Epithelial cell of esophagus (primary cell): ENCODE measurements around the gene CSF2.

Experiments
- DNase-seq: peaks from one replicate; pipeline ENCODE4 v3.0.0; 2010; ENCODE audit warnings: low read depth
- H3K4me3 ChIP-seq: 2 replicates; pipeline ENCODE4 v1.5.1; 2011; ENCODE audit warnings: mild to moderate bottlenecking, low read length, control low read depth
- TF ChIP-seq, protein P1 (sequence below): IDR thresholded peaks from 2 replicates; pipeline ENCODE4 v1.5.1; 2011; ENCODE audit warnings: low read depth, mild to moderate bottlenecking, low read length, control low read depth, inconsistent platforms; ENCODE audit not compliant: insufficient read depth; ENCODE audit errors: missing control alignments

The CSF2 gene

DNA sequence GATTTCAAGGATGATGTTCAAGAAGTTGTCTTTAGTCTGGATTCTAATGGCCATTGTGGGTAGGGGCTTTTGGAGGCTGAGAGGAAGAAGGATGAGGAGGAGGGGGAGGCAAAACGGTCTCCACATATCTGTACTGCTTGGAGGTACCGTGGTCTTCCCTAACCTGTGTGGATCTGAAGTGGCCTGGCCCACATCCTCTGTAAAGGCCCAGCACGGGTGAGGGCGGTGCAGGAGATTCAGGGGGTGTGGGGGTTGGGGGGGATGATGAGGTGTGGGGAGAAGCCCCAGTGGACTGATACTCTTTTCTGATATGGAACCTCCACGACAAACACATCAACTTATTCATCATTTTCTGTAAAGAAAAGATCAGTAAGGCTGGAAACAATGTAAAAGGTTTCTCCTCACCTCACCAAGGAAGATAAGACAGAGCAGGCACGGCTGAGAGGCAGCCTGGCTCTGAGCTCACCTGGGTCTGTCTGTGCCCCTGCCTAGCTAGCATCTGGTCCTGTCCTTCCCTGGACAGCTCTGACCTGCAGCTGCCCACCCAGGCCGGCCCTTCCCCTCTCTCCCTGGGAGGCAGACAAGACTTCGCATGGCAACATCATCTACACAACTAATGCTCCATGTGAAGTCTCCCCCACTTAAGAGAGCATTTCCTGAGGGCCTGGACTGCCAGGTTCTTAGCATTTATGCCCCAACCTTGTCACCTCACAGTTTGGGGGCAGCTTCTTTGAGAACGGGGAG is 18.7 kb upstream of the CSF2 start:
- DNase-seq, result no peak
- TF ChIP-seq, protein P1, sequence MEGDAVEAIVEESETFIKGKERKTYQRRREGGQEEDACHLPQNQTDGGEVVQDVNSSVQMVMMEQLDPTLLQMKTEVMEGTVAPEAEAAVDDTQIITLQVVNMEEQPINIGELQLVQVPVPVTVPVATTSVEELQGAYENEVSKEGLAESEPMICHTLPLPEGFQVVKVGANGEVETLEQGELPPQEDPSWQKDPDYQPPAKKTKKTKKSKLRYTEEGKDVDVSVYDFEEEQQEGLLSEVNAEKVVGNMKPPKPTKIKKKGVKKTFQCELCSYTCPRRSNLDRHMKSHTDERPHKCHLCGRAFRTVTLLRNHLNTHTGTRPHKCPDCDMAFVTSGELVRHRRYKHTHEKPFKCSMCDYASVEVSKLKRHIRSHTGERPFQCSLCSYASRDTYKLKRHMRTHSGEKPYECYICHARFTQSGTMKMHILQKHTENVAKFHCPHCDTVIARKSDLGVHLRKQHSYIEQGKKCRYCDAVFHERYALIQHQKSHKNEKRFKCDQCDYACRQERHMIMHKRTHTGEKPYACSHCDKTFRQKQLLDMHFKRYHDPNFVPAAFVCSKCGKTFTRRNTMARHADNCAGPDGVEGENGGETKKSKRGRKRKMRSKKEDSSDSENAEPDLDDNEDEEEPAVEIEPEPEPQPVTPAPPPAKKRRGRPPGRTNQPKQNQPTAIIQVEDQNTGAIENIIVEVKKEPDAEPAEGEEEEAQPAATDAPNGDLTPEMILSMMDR, result no peak
- H3K4me3 ChIP-seq, result no peak overlapping the region

DNA sequence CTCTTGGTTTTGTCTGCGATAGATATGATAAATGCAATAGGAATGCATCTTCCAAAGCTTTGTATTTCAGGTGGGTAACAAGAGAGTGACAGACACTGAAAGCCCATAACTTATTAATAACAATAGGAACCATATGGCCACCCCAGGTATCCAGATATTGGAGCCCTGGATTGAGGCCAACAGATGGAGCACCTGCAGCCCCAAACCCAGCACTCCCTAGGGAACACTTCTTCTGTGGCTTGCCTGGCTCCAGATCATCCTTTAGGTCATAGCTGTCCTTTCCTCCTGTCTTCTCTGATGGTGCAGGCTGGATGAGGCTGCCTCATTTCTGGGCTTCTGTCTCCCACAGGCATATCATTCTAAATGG is 18.2 kb upstream of the CSF2 start:
- no peak for DNase-seq
- TF ChIP-seq, protein P1, result no peak
- no peak overlapping the region for H3K4me3 ChIP-seq

DNA sequence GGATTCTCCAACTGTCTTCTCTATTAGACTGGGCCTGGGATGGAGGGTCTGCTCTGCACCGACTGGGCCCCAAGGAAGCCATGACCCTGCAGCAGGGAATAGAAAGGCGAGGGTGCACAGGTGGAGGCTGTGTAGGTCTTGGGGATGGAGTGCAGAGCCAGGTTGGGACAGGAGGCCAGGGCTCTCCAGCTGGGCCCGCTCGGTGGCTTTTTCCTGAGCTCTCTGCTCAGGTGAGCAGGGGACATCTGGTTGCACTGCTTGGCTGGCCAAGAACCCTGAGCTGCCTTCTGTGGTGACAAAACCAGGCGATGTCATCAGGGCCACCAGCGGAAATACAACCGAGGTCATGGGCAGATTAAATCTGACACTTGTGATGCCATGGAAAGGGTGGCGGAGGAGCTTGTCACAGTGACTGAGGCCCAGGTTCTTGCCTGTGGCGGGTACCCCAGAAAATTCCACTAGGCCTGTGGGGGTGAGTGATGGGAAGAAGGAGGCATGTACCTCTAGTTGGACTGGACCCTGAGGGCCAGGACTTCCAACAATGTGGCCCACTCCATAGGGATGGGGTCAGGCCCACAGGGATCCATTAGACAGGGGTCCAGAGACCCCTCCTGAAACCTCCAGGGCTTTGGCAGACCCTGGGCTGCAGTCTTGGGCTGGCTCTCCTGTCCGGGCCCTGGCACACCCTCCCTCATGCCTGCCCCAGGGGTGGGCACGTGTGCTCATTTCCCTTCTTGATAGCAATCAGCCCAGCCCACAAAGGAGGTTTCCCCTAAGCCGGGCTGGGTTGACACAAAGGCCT is 17.6 kb upstream of the CSF2 start:
- H3K4me3 ChIP-seq, result no peak overlapping the region
- TF ChIP-seq, protein P1, result no peak
- DNase-seq, result no peak

DNA sequence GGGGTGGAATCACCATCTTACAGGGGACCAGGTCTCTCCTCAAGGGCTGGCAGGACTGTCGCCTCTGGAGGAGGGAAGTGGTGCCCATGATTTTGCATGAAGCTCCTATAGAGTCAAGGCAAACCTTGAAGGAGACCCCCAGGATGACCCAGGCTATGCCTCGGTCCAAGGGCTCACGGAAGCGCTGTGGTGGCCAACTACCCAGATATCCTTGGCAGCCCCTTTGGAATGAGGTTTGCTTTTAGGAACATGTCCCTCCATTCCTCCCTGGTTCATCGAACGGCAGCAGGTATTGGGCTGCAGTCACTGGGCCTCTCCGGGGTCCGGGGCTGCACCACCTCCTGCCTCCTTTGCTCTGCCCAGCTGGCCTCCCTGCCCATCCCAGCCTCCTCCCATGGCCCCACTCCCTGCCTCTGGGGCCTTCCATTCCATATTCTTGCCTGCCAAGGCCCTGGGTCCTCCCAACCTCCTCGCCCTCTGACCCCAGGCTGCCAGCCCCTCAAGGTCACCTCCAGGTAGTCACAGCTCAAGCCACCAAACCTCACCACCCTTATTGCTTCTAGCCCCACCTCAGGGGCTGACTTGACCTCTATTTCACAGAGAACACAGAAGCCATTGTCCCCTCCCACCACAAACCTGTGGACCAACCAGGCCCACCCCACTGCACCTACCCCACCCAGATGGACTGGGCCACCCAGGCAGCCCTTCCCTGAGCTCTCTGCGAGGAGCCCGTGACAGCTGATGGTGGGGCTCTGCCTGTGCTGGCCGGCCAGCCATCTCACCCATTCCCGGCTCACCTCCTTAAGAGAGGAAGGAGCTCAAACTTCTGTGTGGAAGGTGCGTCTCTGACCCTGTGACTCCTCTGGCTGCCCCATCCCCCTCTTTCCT is 16.7 kb upstream of the CSF2 start:
- H3K4me3 ChIP-seq, result no peak overlapping the region
- DNase-seq, result no peak
- TF ChIP-seq, protein P1, result no peak

DNA sequence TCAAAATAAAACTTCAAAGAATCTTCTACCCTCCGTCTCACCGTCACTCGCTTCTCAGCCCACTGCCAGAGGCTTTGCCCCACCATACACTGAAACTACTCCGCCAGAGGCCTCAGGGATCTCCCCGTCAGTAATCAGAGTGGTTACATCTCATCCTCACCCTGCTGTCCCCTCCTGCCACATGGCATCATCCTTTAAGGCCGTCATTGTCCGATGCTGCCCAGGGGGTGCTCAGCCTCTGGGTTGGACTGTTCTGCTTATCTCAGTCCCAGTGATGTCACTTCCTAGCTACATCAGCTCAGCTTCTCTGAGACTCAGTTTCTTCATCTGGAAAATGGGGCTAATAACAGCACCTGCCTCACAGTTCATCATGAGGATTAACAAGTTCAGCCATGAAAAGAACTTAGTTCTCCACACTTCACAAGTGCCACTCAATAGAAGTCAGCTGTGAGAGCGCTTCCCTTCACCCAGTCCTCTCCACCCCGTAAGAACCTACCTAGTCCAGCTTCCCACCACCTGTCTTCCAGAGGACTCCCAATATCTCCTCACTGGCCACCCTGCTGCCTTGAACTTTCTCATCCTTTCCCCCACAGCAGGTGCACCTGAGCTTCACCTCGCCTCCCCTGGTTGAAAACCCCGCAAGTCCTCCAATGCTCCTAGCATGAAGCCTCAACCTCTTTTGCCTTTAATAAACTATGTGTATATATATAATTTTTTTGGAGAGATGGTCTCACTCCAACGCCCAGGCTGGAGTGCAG is 15.9 kb upstream of the CSF2 start:
- no peak overlapping the region for H3K4me3 ChIP-seq
- TF ChIP-seq, protein P1, result no peak
- DNase-seq, result no peak

DNA sequence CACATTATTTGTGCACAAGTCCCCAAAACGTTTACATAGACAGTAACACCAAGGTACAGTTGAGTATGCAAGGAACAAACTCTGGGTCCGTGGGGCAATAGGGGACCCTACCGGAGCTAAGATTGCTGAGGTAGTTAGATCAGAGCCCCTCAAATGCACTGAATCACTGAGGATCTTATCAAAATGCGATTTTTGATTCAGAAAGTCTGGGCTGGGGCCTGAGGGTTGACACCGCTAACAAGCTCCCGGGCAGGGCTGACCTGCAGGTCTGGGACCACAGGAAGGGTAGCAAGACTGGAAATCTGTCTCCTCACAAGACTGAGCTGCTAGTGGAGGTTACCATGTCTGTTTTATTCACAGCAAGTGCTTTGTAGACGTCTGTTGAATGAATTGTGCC is 14.9 kb upstream of the CSF2 start:
- TF ChIP-seq, protein P1, result no peak
- no peak for DNase-seq
- no peak overlapping the region for H3K4me3 ChIP-seq
